ENCODE results near the gene ANXA5.

- TF ChIP-seq EGR1 (IDR thresholded peaks at IDR 0.05) (no peak), USF1 (IDR thresholded peaks at IDR 0.05) (no peak), EP300 (IDR thresholded peaks at IDR 0.05; ENCODE audit: borderline replicate concordance) (no peak), RAD21 (IDR thresholded peaks at IDR 0.05; ENCODE audit: low read depth) (no peak)
Observed at GRCh38 chr4:121733942-121734341, 37.2 kb upstream of the ANXA5 start.

Data from Ishikawa (cell line).